Measurements from ENCODE around the gene BMP5. TPM values are rescaled to one million over a fixed set of nuclear protein-coding genes. Genes with fewer than 3 reads are reported as not detected.

Gene BMP5
- total and polyA plus RNA-seq, 9 of the 15 experiments (the other 6 are each of a cell fraction or from before 2014, with no cell fraction given), result not detected

DNA sequence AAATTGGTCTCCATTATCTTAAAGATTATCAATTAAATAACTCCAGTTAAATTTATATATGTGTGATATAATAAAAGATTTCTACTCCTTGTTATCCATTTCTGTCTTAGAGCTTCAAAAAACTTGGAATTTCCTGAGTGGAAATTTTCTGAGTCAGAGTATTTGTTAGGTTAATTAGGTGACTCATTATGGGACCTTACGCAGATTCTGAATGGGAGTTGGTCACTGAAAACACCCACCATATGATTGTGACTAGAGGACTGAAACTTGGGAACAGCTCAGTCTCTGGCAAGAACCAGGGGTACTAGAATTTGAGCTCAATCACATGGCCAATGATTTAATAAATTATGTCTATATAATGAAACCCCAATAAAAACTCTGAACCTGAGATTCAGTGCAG is 171.0 kb downstream of the BMP5 start:
- Histone ChIP-seq H3K4me1 (replicated peaks in 1 of 2; ENCODE audit: control insufficient read depth in 2 of 2, insufficient read depth in 2 of 2, low read length in 2 of 2) (no peaks in the 10 kb centered on the region), H3K9me1 (ENCODE audit: control insufficient read depth, insufficient read depth, low read length) (no peaks in the 10 kb centered on the region), H2AFZ (ENCODE audit: low read depth, low read length) (no peak overlapping the region), H3K79me2 (ENCODE audit: control insufficient read depth, insufficient read depth, low read length) (no peaks in the 10 kb centered on the region), H3K9me3 (replicated peaks; ENCODE audit: control insufficient read depth, insufficient read depth, low read depth, low read length) (no peaks in the 10 kb centered on the region), H3K27me3 (ENCODE audit: control insufficient read depth in 2 of 2, insufficient read depth in 2 of 2, low read length in 2 of 2) (no peaks in the 10 kb centered on the region), H3K36me3 (ENCODE audit: control insufficient read depth, insufficient read depth, low read length) (no peaks in the 10 kb centered on the region), H3K4me2 (ENCODE audit: insufficient read depth, low read length) (no peak overlapping the region), H3K4me3 (no peak overlapping the region), H4K20me1 (replicated peaks; ENCODE audit: control insufficient read depth, insufficient read depth, low read length) (no peaks in the 10 kb centered on the region), H3K9ac (ENCODE audit: insufficient read depth in 1 of 2, low read depth in 2 of 2, low read length in 2 of 2) (no peak overlapping the region), H3K27ac (ENCODE audit: extremely low read depth, low read depth, low read length) (no peak overlapping the region)
- ChIA-PET CTCF (ENCODE audit: low intra/inter-chr PET ratio) (no interaction called here), POLR2A (no interaction called here)
- intact Hi-C loops (cut with micrococcal nuclease) (no loop called here), in situ Hi-C loops (cut with MboI) (no loop called here)
- 0% methylated on average over 1 of the region's 1 CpG for WGBS (ENCODE audit: insufficient coverage, low coverage, missing lambda C conversion rate)
- no peak for ATAC-seq
- DNase-seq (ENCODE audit: extremely low read depth in 1 of 4, low spot score in 3 of 4), result no peak
- no TSS peak for BruUV-seq (replicated peaks)
- TF ChIP-seq ZNF707 (CRISPR knock-in tag; conservative IDR thresholded peaks at IDR 0.05) (no peak), E2F3 (CRISPR knock-in tag; IDR thresholded peaks at IDR 0.05) (no peak), FIP1L1 (IDR thresholded peaks at IDR 0.05; ENCODE audit: low read depth, low read length, poor library complexity, severe bottlenecking) (no peak), STAT5A (IDR thresholded peaks at IDR 0.05; ENCODE audit: borderline replicate concordance, low read length) (no peak), ZEB2 (IDR thresholded peaks at IDR 0.05) (no peak), EP300 (IDR thresholded peaks at IDR 0.05; ENCODE audit: low read length) (no peak), SRSF1 (IDR thresholded peaks at IDR 0.05; ENCODE audit: low read depth, low read length) (no peak), SMARCE1 (IDR thresholded peaks at IDR 0.05) (no peak), NELFE (IDR thresholded peaks at IDR 0.05; ENCODE audit: insufficient read depth, insufficient read length) (no peak), ZNF274 (IDR thresholded peaks at IDR 0.05; ENCODE audit: borderline replicate concordance, low read depth, low read length) (no peak), SRSF7 (optimal IDR thresholded peaks at IDR 0.05; ENCODE audit: low read depth, low read length) (no peak)
- TF ChIP-seq, protein P1, sequence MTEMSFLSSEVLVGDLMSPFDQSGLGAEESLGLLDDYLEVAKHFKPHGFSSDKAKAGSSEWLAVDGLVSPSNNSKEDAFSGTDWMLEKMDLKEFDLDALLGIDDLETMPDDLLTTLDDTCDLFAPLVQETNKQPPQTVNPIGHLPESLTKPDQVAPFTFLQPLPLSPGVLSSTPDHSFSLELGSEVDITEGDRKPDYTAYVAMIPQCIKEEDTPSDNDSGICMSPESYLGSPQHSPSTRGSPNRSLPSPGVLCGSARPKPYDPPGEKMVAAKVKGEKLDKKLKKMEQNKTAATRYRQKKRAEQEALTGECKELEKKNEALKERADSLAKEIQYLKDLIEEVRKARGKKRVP (CRISPR knock-in tag; IDR thresholded peaks at IDR 0.05), result no peak
- TF ChIP-seq, protein P2, sequence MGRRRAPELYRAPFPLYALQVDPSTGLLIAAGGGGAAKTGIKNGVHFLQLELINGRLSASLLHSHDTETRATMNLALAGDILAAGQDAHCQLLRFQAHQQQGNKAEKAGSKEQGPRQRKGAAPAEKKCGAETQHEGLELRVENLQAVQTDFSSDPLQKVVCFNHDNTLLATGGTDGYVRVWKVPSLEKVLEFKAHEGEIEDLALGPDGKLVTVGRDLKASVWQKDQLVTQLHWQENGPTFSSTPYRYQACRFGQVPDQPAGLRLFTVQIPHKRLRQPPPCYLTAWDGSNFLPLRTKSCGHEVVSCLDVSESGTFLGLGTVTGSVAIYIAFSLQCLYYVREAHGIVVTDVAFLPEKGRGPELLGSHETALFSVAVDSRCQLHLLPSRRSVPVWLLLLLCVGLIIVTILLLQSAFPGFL (CRISPR knock-in tag; IDR thresholded peaks at IDR 0.05), result no peak
- FAIRE-seq, result no peak

All from K562 (cell line).